ENCODE measurements around the gene KDELR1. TPM values are rescaled to one million over a fixed set of nuclear protein-coding genes. Genes with fewer than 3 reads are reported as not detected.

KDELR1 gene
- total and polyA plus RNA-seq, 7 donors = 37.0 to 71.0 (median 56.5) TPM

GRCh38 chr19:48346191-48346590 is 45.2 kb downstream of the KDELR1 start:
- no peak for TF ChIP-seq CTCF (IDR thresholded peaks at IDR 0.05)
- Histone ChIP-seq H3K4me3 (no peak overlapping the region), H3K27me3 (ENCODE audit: insufficient read depth in 3 of 3, low read length in 2 of 3) (no peaks in the 10 kb centered on the region), H3K9me3 (no peaks in the 10 kb centered on the region), H3K27ac (no peak overlapping the region), H3K36me3 (ENCODE audit: insufficient read depth in 1 of 2, low read depth in 1 of 2) (peaks cover 0 to 15% of the 10 kb centered on the region in 2 donors), H3K4me1 (peaks cover 7% of the 10 kb centered on the region)
- DNase-seq = no peak
- 45 to 92% (median 60%) methylated on average over 2 of the region's 2 CpGs for WGBS, 3 donors
- intact Hi-C loops (cut with DNase I) = no loop called here
- ATAC-seq = no peak

GRCh38 chr19:48344892-48345291 is 46.5 kb downstream of the KDELR1 start:
- no peak for TF ChIP-seq CTCF (IDR thresholded peaks at IDR 0.05)
- no peak for ATAC-seq
- Histone ChIP-seq H3K9me3 (no peaks in the 10 kb centered on the region), H3K36me3 (ENCODE audit: insufficient read depth in 1 of 2, low read depth in 1 of 2) (peaks cover 0 to 15% of the 10 kb centered on the region in 2 donors), H3K4me1 (peaks cover 7% of the 10 kb centered on the region), H3K27ac (no peak overlapping the region), H3K27me3 (ENCODE audit: insufficient read depth in 3 of 3, low read length in 2 of 3) (no peaks in the 10 kb centered on the region), H3K4me3 (no peak overlapping the region)
- WGBS, 3 donors = 95 to 99% (median 97%) methylated on average over 6 of the region's 6 CpGs
- DNase-seq = no peak
- intact Hi-C loops (cut with DNase I) = no loop called here

- Histone ChIP-seq H3K27me3 (ENCODE audit: insufficient read depth in 3 of 3, low read length in 2 of 3) (no peaks in the 10 kb centered on the region), H3K9me3 (no peaks in the 10 kb centered on the region), H3K4me3 (no peak overlapping the region), H3K36me3 (ENCODE audit: insufficient read depth in 1 of 2, low read depth in 1 of 2) (peaks cover 0 to 15% of the 10 kb centered on the region in 2 donors), H3K27ac (no peak overlapping the region), H3K4me1 (peaks cover under 1% of the 10 kb centered on the region)
- intact Hi-C loops (cut with DNase I) = no loop called here
- TF ChIP-seq CTCF (IDR thresholded peaks at IDR 0.05) = no peak
- ATAC-seq (no peak), DNase-seq (no peak)
- WGBS, 3 donors = 89 to 95% (median 95%) methylated on average over 23 of the region's 23 CpGs
Observed at GRCh38 chr19:48342841-48343540, 48.4 kb downstream of the KDELR1 start.

GRCh38 chr19:48342414-48342738 is 49.0 kb downstream of the KDELR1 start:
- H3K36me3 ChIP-seq (ENCODE audit: insufficient read depth in 1 of 2, low read depth in 1 of 2) = peaks cover 0 to 18% of the 10 kb centered on the region in 2 donors

More at GRCh38 chr19:48342414-48342738, 49.0 kb downstream of the KDELR1 start:
- no peaks in the 10 kb centered on the region for H3K27me3 ChIP-seq (ENCODE audit: insufficient read depth in 3 of 3, low read length in 2 of 3)
- H3K9me3 ChIP-seq = no peaks in the 10 kb centered on the region
- no peak for DNase-seq
- ATAC-seq = no peak
- H3K4me1 ChIP-seq = no peaks in the 10 kb centered on the region
- 87 to 96% (median 94%) methylated on average over 16 to 20 of the region's 20 CpGs for WGBS, 3 donors
- intact Hi-C loops (cut with DNase I) = no loop called here
- TF ChIP-seq CTCF (IDR thresholded peaks at IDR 0.05) = no peak
- no peak overlapping the region for H3K4me3 ChIP-seq
- no peak overlapping the region for H3K27ac ChIP-seq

Measured in psoas muscle (tissue), 8 donors.